A549 (cell line): ENCODE measurements around the gene KIAA1671. TPM values are rescaled to one million over a fixed set of nuclear protein-coding genes. Genes with fewer than 3 reads are reported as not detected.

ENCODE experiments used
- ATAC-seq, 2 experiments: fragments of 200-7000 bp in 1 of 2; fragments of >200 bp in 1 of 2; cut with Nextera tagmentation in 1 of 2; cut with Tn5 transposase in 1 of 2; 3 replicates each; pipeline versions ENCODE4 v1.8.0 to v1.9.1; 2018 to 2020; ENCODE audit warnings: mild to moderate bottlenecking in 1 of 2, moderate library complexity in 1 of 2
- CTCF ChIA-PET: fragments of 300-600 bp; sonication (Branson Sonifier 250); formaldehyde crosslinking; extraction: SDS; loops from one replicate; lab custom pipeline; 2021; ENCODE audit warnings: antibody characterized with exemption, inconsistent platforms; lab: Yijun Ruan, JAX
- POLR2A ChIA-PET: fragments of 350-600 bp; formaldehyde crosslinking; extraction: SDS; loops from one replicate; lab custom pipeline; 2021; ENCODE audit warnings: antibody characterized with exemption, inconsistent platforms; lab: Yijun Ruan, JAX
- DNase-seq, 2 experiments: peaks; one replicate each; pipeline versions ENCODE4 v3.0.0 to v3.0.0-alpha.2; 2011 to 2016; ENCODE audit warnings: low read depth in 1 of 2, low spot score in 1 of 2
- FAIRE-seq: peaks from 2 replicates; lab custom pipeline; 2011; peaks lifted over from hg19 to GRCh38; lab: Jason Lieb, UNC
- H3K27ac ChIP-seq, 2 experiments: fragments of >200 bp; sonication (Bioruptor Twin); formaldehyde crosslinking; 3 replicates each; pipeline ENCODE4 v1.5.1; 2016 to 2017
- H3K4me1 ChIP-seq: fragments of >200 bp; sonication (Bioruptor Twin); formaldehyde crosslinking; 3 replicates; pipeline ENCODE4 v1.6.1; 2016
- H3K4me2 ChIP-seq: fragments of >200 bp; sonication (Bioruptor Twin); formaldehyde crosslinking; 3 replicates; pipeline ENCODE4 v1.6.1; 2016
- H3K4me3 ChIP-seq: fragments of >200 bp; sonication (Bioruptor Twin); formaldehyde crosslinking; 3 replicates; pipeline ENCODE4 v1.5.1; 2016
- H3K9me3 ChIP-seq: fragments of >200 bp; sonication (Bioruptor Twin); formaldehyde crosslinking; 3 replicates; pipeline ENCODE4 v1.6.1; 2016
- ATOH8 ChIP-seq: fragments of 250-450 bp; sonication (Bioruptor Pico); IDR thresholded peaks from 2 replicates; pipeline ENCODE4 v1.5.0; 2020; ENCODE audit warnings: low read depth, mild to moderate bottlenecking, moderate library complexity
- BHLHE40 ChIP-seq: IDR thresholded peaks from 2 replicates; pipeline ENCODE4 v1.6.1; 2012; ENCODE audit warnings: low read depth, low read length, inconsistent platforms
- CBX8 ChIP-seq: fragments of 200-600 bp; sonication (generic); IDR thresholded peaks from 2 replicates; pipeline ENCODE4 v1.6.1; 2016
- CEBPB ChIP-seq, 2 experiments: fragments of >200 bp in 1 of 2; sonication (Bioruptor Twin) in 1 of 2; formaldehyde crosslinking in 1 of 2; IDR thresholded peaks; 2 replicates each; pipeline ENCODE4 v1.6.1; 2012 to 2016
- E2F6 ChIP-seq: IDR thresholded peaks from 2 replicates; pipeline ENCODE4 v1.6.1; 2012; ENCODE audit warnings: low read depth, borderline replicate concordance
- EHF ChIP-seq: fragments of 250-450 bp; sonication (Bioruptor Pico); IDR thresholded peaks from 2 replicates; pipeline ENCODE4 v1.5.0; 2020; ENCODE audit warnings: mild to moderate bottlenecking
- ELK1 ChIP-seq: fragments of 150-350 bp; IDR thresholded peaks from 2 replicates; pipeline ENCODE4 v1.6.1; 2014; ENCODE audit warnings: low read depth, mild to moderate bottlenecking, low read length
- FOSB ChIP-seq: fragments of 250-450 bp; sonication (Bioruptor Pico); IDR thresholded peaks from 2 replicates; pipeline ENCODE4 v1.5.0; 2020; ENCODE audit warnings: mild to moderate bottlenecking, moderate library complexity
- HES2 ChIP-seq: fragments of >200 bp; sonication (Bioruptor Twin); formaldehyde crosslinking; IDR thresholded peaks from 2 replicates; pipeline ENCODE4 v1.6.1; 2016
- HOXB13 ChIP-seq: fragments of 250-450 bp; sonication (Bioruptor Pico); IDR thresholded peaks from 2 replicates; pipeline ENCODE4 v1.5.0; 2020; ENCODE audit warnings: low read depth, mild to moderate bottlenecking, moderate library complexity
- JUN ChIP-seq, 2 experiments: fragments of >200 bp; sonication (Bioruptor Twin); formaldehyde crosslinking; IDR thresholded peaks; 2 replicates in 1 of 2; 3 replicates in 1 of 2; pipeline ENCODE4 v1.6.1; 2016 to 2017
- JUNB ChIP-seq: fragments of >200 bp; sonication (Bioruptor Twin); formaldehyde crosslinking; IDR thresholded peaks from 2 replicates; pipeline ENCODE4 v1.6.1; 2016
- KDM1A ChIP-seq: fragments of 200-600 bp; sonication (generic); IDR thresholded peaks from 2 replicates; pipeline ENCODE4 v1.6.1; 2016; ENCODE audit warnings: low read depth, mild to moderate bottlenecking
- MYC ChIP-seq: IDR thresholded peaks from 2 replicates; pipeline ENCODE4 v1.6.1; 2012; ENCODE audit warnings: mild to moderate bottlenecking, inconsistent platforms, low read length, improper control_type of control experiment, borderline replicate concordance
- NFE2L2 ChIP-seq: fragments of 150-350 bp; conservative IDR thresholded peaks from 2 replicates; pipeline ENCODE4 v1.6.1; 2014; ENCODE audit warnings: low read length
- NR3C1 ChIP-seq: fragments of >200 bp; sonication (Bioruptor Twin); formaldehyde crosslinking; IDR thresholded peaks from 3 replicates; pipeline ENCODE4 v1.6.1; 2017
- PBX3 ChIP-seq: IDR thresholded peaks from 2 replicates; pipeline ENCODE4 v1.6.1; 2012
- PHF8 ChIP-seq: fragments of 200-600 bp; sonication (generic); IDR thresholded peaks from 2 replicates; pipeline ENCODE4 v1.6.1; 2016; ENCODE audit warnings: low read depth, mild to moderate bottlenecking, antibody characterized with exemption, moderate library complexity, borderline replicate concordance
- RARB ChIP-seq: fragments of 250-450 bp; sonication (Bioruptor Pico); IDR thresholded peaks from 2 replicates; pipeline ENCODE4 v1.8.0; 2021; ENCODE audit warnings: mild to moderate bottlenecking, moderate library complexity
- RCOR1 ChIP-seq: fragments of 150-350 bp; IDR thresholded peaks from 2 replicates; pipeline ENCODE4 v1.6.1; 2014; ENCODE audit warnings: antibody characterized with exemption, low read length, low read depth
- RFX5 ChIP-seq: fragments of 450-650 bp; IDR thresholded peaks from 2 replicates; pipeline ENCODE4 v1.7.1; 2014; ENCODE audit warnings: antibody characterized with exemption, mild to moderate bottlenecking, moderate library complexity
- USF2 ChIP-seq: fragments of 450-650 bp; IDR thresholded peaks from 2 replicates; pipeline ENCODE4 v1.6.1; 2014; ENCODE audit warnings: antibody characterized with exemption
- ZC3H11A ChIP-seq: fragments of 450-650 bp; IDR thresholded peaks from 2 replicates; pipeline ENCODE4 v1.6.1; 2014; ENCODE audit warnings: antibody characterized with exemption, mild to moderate bottlenecking
- ZNF302 ChIP-seq: fragments of 250-450 bp; sonication (Bioruptor Pico); IDR thresholded peaks from 2 replicates; pipeline ENCODE4 v1.9.0; 2021; ENCODE audit warnings: inconsistent platforms, mild to moderate bottlenecking, moderate library complexity
- ZSCAN20 ChIP-seq: fragments of 250-450 bp; sonication (Bioruptor Pico); IDR thresholded peaks from 2 replicates; pipeline ENCODE4 v1.8.0; 2022; ENCODE audit warnings: mild to moderate bottlenecking, moderate library complexity
- WGBS: methylation state at CpG from one replicate; pipeline ENCODE4 v1.1.6; 2017; ENCODE audit errors: missing lambda C conversion rate; 5-methylcytosine and 5-hydroxymethylcytosine counted together
- polyA plus RNA-seq, 4 experiments: library from polyadenylated mRNA; depleted of rRNA in 3 of 4; stranded (reverse); fragments of >200 nt; fragmentation: RNase III in 1 of 4; extraction: RNeasy Plus Mini Kit Qiagen cat#74134 plus additional on column Dnase treatment in 1 of 4; gene quantifications; 2 replicates in 3 of 4; 3 replicates in 1 of 4; pipeline ENCODE4 v1.2.3, GENCODE V29; 2011 to 2017

KIAA1671 gene
- polyA plus RNA-seq, 2 of the 4 experiments (the other 2 are of a cell fraction), result 5.3 to 7.9 TPM

- Histone ChIP-seq H3K9me3 (no peaks in the 10 kb centered on the region), H3K4me3 (no peak overlapping the region), H3K27ac (no peak overlapping the region), H3K4me1 (no peaks in the 10 kb centered on the region), H3K4me2 (no peak overlapping the region)
- ATAC-seq (no peak), FAIRE-seq (no peak), DNase-seq (no peak)
- CTCF ChIA-PET, result interaction anchor here (1.0 to 2.1 kb wide), 3 partner anchors 13 to 275 kb away, joined by 3 to 5 read pairs (median 4); no protein-coding TSS in a partner anchor
- 88% methylated on average over 2 of the region's 2 CpGs for whole genome bisulfite sequencing
- POLR2A ChIA-PET, result no interaction called here
- no peak for TF ChIP-seq RARB (CRISPR knock-in tag)
- no peak for TF ChIP-seq NR3C1
- TF ChIP-seq FOSB (CRISPR knock-in tag), result no peak
- no peak for TF ChIP-seq ZSCAN20
- no peak for TF ChIP-seq JUNB
- no peak for TF ChIP-seq EHF (CRISPR knock-in tag)
- no peak for TF ChIP-seq NFE2L2
- no peak for TF ChIP-seq KDM1A
- no peak for TF ChIP-seq RCOR1
- no peak for TF ChIP-seq BHLHE40
- TF ChIP-seq MYC, result no peak
- no peak for TF ChIP-seq CBX8
- no peak for TF ChIP-seq ATOH8 (CRISPR knock-in tag)
- TF ChIP-seq PHF8, result no peak
- TF ChIP-seq HES2, result no peak
Observed at GRCh38 chr22:25045159-25045558, 92.6 kb downstream of the KIAA1671 start.

GRCh38 chr22:25048071-25048470 is 95.6 kb downstream of the KIAA1671 start:
- TF ChIP-seq ZC3H11A, result no peak
- TF ChIP-seq ZNF302 (CRISPR knock-in tag), result no peak
- TF ChIP-seq RFX5, result no peak
- no peak for TF ChIP-seq CEBPB (IDR thresholded peaks at IDR 0.05)
- no peak for TF ChIP-seq E2F6
- TF ChIP-seq HOXB13, result no peak
- TF ChIP-seq RCOR1, result no peak
- TF ChIP-seq JUN (IDR thresholded peaks at IDR 0.05), result no peak
- TF ChIP-seq PBX3, result no peak
- no peak for TF ChIP-seq ELK1
- no peak for TF ChIP-seq USF2
- Histone ChIP-seq H3K4me1 (peaks cover under 1% of the 10 kb centered on the region; the same call in 1 of the 3 replicates), H3K9me3 (peaks cover 7% of the 10 kb centered on the region; the same call in 2 of the 3 replicates), H3K27ac (no peak overlapping the region), H3K4me3 (no peak overlapping the region), H3K4me2 (no peak overlapping the region)
- FAIRE-seq, result no peak
- ChIA-PET CTCF (interaction anchor here (0.7 to 6.7 kb wide), 17 partner anchors 9 to 279 kb away, joined by 3 to 112 read pairs (median 7); partner anchors contain the start of genes KIAA1671 and LHFPL7), POLR2A (no interaction called here)
- 76% methylated on average over 6 of the region's 6 CpGs for whole genome bisulfite sequencing
- ATAC-seq, result no peak
- DNase-seq, result no peak
